Choroid plexus epithelial cell (primary cell): ENCODE data around the gene SLC25A1.

Experiments used
- DNase-seq: peaks from one replicate; pipeline ENCODE4 v3.0.0-alpha.2; 2010; ENCODE audit warnings: low read depth
- H3K4me3 ChIP-seq: 2 replicates; pipeline ENCODE4 v1.5.1; 2011; ENCODE audit warnings: low read depth, mild to moderate bottlenecking, control low read depth, low read length, moderate library complexity
- TF ChIP-seq, protein P1 (sequence below): conservative IDR thresholded peaks from 2 replicates; pipeline ENCODE4 v1.5.1; 2011; ENCODE audit warnings: low read depth, mild to moderate bottlenecking, control low read depth, inconsistent platforms, low read length, moderate library complexity

The SLC25A1 gene

GRCh38 chr22:19223110-19223509 lies 44.6 kb upstream of the SLC25A1 start:
- TF ChIP-seq, protein P1, sequence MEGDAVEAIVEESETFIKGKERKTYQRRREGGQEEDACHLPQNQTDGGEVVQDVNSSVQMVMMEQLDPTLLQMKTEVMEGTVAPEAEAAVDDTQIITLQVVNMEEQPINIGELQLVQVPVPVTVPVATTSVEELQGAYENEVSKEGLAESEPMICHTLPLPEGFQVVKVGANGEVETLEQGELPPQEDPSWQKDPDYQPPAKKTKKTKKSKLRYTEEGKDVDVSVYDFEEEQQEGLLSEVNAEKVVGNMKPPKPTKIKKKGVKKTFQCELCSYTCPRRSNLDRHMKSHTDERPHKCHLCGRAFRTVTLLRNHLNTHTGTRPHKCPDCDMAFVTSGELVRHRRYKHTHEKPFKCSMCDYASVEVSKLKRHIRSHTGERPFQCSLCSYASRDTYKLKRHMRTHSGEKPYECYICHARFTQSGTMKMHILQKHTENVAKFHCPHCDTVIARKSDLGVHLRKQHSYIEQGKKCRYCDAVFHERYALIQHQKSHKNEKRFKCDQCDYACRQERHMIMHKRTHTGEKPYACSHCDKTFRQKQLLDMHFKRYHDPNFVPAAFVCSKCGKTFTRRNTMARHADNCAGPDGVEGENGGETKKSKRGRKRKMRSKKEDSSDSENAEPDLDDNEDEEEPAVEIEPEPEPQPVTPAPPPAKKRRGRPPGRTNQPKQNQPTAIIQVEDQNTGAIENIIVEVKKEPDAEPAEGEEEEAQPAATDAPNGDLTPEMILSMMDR = no peak
- no peak for DNase-seq
- no peak overlapping the region for H3K4me3 ChIP-seq

DNA sequence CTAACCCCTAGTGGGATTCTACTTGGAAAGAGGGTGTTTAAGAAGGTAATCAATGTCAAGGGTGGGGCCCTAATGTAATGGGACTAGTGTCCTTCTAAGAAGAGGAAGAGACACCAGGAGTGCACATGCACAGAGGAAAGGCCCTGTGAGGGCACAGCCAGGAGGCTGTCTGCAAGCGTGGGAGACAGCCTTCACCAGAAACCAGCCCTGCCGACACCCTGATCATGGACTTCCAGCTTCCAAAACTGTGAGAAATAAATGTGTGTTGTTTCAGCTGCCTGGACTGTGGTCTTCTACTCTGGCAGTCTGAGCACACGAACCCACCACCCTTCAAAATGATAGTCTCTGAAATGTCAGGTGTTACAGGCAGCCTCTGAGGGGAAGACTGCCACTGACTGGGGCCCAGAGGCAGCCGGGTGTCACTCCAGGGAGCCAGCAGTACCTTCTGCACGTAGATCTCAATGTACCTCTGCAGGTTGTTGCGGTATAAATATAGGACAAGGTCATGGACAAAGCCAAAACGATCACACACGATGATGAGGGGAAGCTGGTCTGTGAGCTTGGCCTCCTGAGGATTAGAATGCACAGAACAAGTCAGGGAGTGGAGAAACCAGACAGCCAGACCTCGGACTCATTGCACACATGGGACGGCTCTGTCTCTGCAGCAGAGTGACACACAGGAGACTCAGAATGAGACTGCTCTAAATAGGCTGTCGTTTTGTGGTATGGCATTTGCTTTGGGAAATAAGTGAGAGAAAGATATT lies 43.9 kb upstream of the SLC25A1 start:
- no peak overlapping the region for H3K4me3 ChIP-seq
- TF ChIP-seq, protein P1 = no peak

DNA sequence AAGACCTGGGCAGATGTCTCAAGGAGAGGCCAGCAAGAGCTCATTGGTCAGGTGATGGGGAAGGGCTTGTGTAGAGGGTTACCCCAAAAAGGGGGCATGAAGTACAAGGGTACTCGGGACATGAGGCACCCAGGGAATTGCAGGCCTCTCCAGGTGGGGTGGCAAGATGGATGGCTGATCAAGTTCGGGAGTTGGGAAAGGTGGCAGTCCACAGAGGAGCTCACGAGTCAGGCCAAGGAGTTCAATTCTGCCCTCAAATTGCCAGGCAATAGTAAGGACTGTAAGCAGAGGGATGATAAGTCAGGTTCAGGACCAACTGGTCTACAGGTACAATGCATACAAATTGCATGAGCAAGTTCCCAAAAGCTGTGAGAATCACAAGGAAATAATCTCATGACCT lies 42.3 kb upstream of the SLC25A1 start:
- no peak for DNase-seq
- TF ChIP-seq, protein P1 = no peak
- H3K4me3 ChIP-seq = no peak overlapping the region

More for the DNA sequence above, 43.9 kb upstream of the SLC25A1 start:
- no peak for DNase-seq

DNA sequence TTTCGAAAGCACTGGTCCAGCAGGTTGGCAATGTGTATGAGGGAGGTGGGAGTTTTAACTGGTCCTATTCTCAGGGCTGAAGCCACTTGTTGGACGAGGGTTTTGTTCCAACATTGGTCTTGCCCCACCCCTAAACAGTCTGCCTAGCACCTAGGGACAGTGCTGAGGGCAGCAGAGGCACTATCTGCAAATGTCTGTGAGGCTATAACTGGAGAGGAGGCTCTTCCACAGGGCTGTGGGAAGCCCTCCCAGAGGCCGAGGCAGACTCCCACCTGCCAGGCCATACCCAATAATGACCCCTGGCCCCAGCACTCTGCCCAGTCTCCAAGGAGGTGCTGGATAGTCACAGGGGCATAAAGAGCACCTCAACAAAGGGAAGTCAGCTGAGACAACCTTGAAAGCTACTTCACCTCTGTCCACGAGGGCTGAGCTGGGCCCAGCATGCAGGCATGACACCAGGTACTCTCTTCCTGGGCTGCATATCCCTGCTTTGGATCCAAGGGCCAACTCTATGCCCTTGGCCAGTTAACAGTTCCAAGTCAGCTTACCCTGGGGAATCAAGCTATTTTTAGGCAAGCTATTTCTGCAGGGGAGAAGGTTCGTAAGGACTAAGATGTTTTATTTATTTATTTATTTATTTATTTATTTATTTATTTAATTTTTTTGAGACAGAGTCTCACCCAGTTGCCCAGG lies 40.2 kb upstream of the SLC25A1 start:
- TF ChIP-seq, protein P1 = no peak
- no peak for DNase-seq
- H3K4me3 ChIP-seq = no peak overlapping the region

DNA sequence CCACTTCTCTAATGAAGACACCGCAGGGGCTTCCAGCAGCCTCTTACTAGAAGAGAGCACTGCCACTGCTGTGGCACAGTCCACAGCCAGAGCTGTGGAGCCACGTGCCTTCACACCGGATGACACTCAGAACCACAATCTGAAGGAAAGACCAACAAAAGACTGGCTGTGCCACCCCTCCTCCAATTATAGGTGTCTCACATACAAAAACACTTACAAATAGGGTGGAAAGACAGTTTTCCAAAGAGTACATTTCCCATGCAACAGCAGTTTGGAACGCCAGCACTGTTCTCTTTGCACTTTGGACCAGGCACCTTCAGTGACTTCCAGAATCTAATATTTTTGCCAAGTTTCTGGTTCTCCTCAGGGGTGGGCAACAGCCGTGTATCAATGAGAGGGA lies 38.0 kb upstream of the SLC25A1 start:
- DNase-seq = no peak
- TF ChIP-seq, protein P1 = no peak
- no peak overlapping the region for H3K4me3 ChIP-seq

GRCh38 chr22:19215360-19215759 lies 36.8 kb upstream of the SLC25A1 start:
- TF ChIP-seq, protein P1 = no peak
- DNase-seq = no peak
- no peak overlapping the region for H3K4me3 ChIP-seq
